HepG2 (cell line): ENCODE results near the gene SLC6A17. TPM values are rescaled to one million over a fixed set of nuclear protein-coding genes. Genes with fewer than 3 reads are reported as not detected.

Experiments
- ATAC-seq: fragments of 200-7000 bp; cut with Tn5 transposase; 3 replicates; pipeline ENCODE4 v1.9.1; 2020; ENCODE audit warnings: mild to moderate bottlenecking, moderate library complexity
- BruUV-seq: library from RNA; stranded (reverse); fragments of 400-500 nt; replicated peaks from 2 replicates; lab custom pipeline; 2021; lab: Mats Ljungman, UMichigan
- CTCF ChIA-PET: fragments of 300-600 bp; formaldehyde crosslinking; extraction: SDS; loops from one replicate; lab custom pipeline; 2021; ENCODE audit warnings: low total read pairs, inconsistent platforms, low intra/inter-chr PET ratio; lab: Yijun Ruan, JAX
- POLR2A ChIA-PET: fragments of 350-600 bp; sonication (Branson Sonifier 250); formaldehyde crosslinking; loops from one replicate; lab custom pipeline; 2020; ENCODE audit warnings: antibody characterized with exemption, inconsistent platforms; lab: Yijun Ruan, JAX
- DNase-seq: peaks from one replicate; pipeline ENCODE4 v3.0.0-alpha.2; 2015; ENCODE audit warnings: low spot score
- FAIRE-seq: peaks from 3 replicates; lab custom pipeline; 2011; peaks lifted over from hg19 to GRCh38; lab: Jason Lieb, UNC
- H2AFZ ChIP-seq: one replicate; pipeline ENCODE4 v1.6.1; 2011; ENCODE audit warnings: low read length, inconsistent platforms
- H3K27ac ChIP-seq: fragments of 300-600 bp; 3 replicates; pipeline ENCODE4 v1.8.0; 2011; ENCODE audit warnings: mixed run types, mild to moderate bottlenecking, mixed read lengths, low read length, inconsistent platforms; ENCODE audit not compliant: insufficient read depth; ENCODE audit errors: extremely low read length
- H3K27me3 ChIP-seq, 2 experiments: fragments of 200-600 bp in 1 of 2; 2 replicates in 1 of 2; 3 replicates in 1 of 2; pipeline versions ENCODE4 v1.6.0 to v1.8.0; 2011; ENCODE audit warnings: low read length in 2 of 2, mild to moderate bottlenecking in 2 of 2, moderate library complexity in 2 of 2, inconsistent platforms in 1 of 2; ENCODE audit not compliant: insufficient read depth in 2 of 2, control insufficient read depth in 1 of 2
- H3K36me3 ChIP-seq, 2 experiments: fragments of 200-600 bp in 1 of 2; replicated peaks in 1 of 2; 2 replicates in 1 of 2; 3 replicates in 1 of 2; pipeline versions ENCODE4 v1.5.1 to v1.8.0; 2011; ENCODE audit warnings: low read length in 2 of 2, inconsistent platforms in 1 of 2; ENCODE audit not compliant: insufficient read depth in 2 of 2, control insufficient read depth in 1 of 2
- H3K4me1 ChIP-seq: 2 replicates; pipeline ENCODE4 v1.5.1; 2012; ENCODE audit warnings: low read length, inconsistent platforms; ENCODE audit not compliant: insufficient read depth
- H3K4me2 ChIP-seq: 2 replicates; pipeline ENCODE4 v1.6.0; 2011; ENCODE audit warnings: low read depth, low read length, inconsistent platforms
- H3K4me3 ChIP-seq, 3 experiments: fragments of 200-600 bp in 1 of 3; sonication (generic), shearing (Covaris generic) in 1 of 3; replicated peaks in 1 of 3; 2 replicates each; pipeline ENCODE4 v1.5.1; 2011 to 2016; ENCODE audit warnings: low read length in 3 of 3, inconsistent platforms in 2 of 3, low read depth in 2 of 3, mild to moderate bottlenecking in 2 of 3, control low read depth in 1 of 3, mixed read lengths in 1 of 3; ENCODE audit not compliant: insufficient read depth in 1 of 3
- H3K79me2 ChIP-seq: one replicate; pipeline ENCODE4 v1.6.1; 2011; ENCODE audit warnings: low read length, inconsistent platforms; ENCODE audit not compliant: insufficient read depth
- H3K9ac ChIP-seq: 2 replicates; pipeline ENCODE4 v1.6.0; 2011; ENCODE audit warnings: mild to moderate bottlenecking, low read depth, low read length, inconsistent platforms; ENCODE audit not compliant: insufficient read depth
- H3K9me3 ChIP-seq: 2 replicates; pipeline ENCODE4 v1.5.1; 2012; ENCODE audit warnings: mild to moderate bottlenecking, low read length
- H4K20me1 ChIP-seq: 2 replicates; pipeline ENCODE4 v1.6.0; 2011; ENCODE audit warnings: inconsistent platforms, mild to moderate bottlenecking, low read length, moderate library complexity; ENCODE audit not compliant: insufficient read depth
- ARID5B ChIP-seq: IDR thresholded peaks from 2 replicates; pipeline ENCODE4 v1.4.0; 2020; ENCODE audit warnings: mild to moderate bottlenecking, missing genetic modification reagents
- GMEB2 ChIP-seq: IDR thresholded peaks from 2 replicates; pipeline ENCODE4 v1.6.1; 2016; ENCODE audit warnings: missing biosample characterization, missing genetic modification reagents, low read depth
- GZF1 ChIP-seq: sonication (generic); formaldehyde crosslinking; IDR thresholded peaks from 2 replicates; pipeline ENCODE4 v1.5.1; 2020; ENCODE audit warnings: mild to moderate bottlenecking, missing genetic modification reagents
- MXI1 ChIP-seq: IDR thresholded peaks from 3 replicates; pipeline ENCODE4 v1.6.1; 2012; ENCODE audit warnings: low read depth, low read length, inconsistent platforms, borderline replicate concordance
- NR0B2 ChIP-seq: sonication (generic); formaldehyde crosslinking; IDR thresholded peaks from 2 replicates; pipeline ENCODE4 v1.4.0; 2020; ENCODE audit warnings: mild to moderate bottlenecking, missing genetic modification reagents
- POLR2AphosphoS2 ChIP-seq: IDR thresholded peaks from 2 replicates; pipeline ENCODE4 v1.6.1; 2011; ENCODE audit warnings: low read depth, low read length, improper control_type of control experiment
- PPARG ChIP-seq: conservative IDR thresholded peaks from 2 replicates; pipeline ENCODE4 v1.6.1; 2016; ENCODE audit warnings: missing biosample characterization, missing genetic modification reagents
- TFAP4 ChIP-seq: sonication (generic); IDR thresholded peaks from 2 replicates; pipeline ENCODE4 v1.6.1; 2016; ENCODE audit warnings: low read depth, borderline replicate concordance
- ZBTB3 ChIP-seq: sonication (generic); formaldehyde crosslinking; IDR thresholded peaks from 2 replicates; pipeline ENCODE4 v1.4.0; 2020; ENCODE audit warnings: low read depth, mild to moderate bottlenecking, moderate library complexity, missing genetic modification reagents, borderline replicate concordance
- ZNF354B ChIP-seq: sonication (generic); formaldehyde crosslinking; IDR thresholded peaks from 2 replicates; pipeline ENCODE4 v1.8.0; 2022; ENCODE audit warnings: mild to moderate bottlenecking, missing genetic modification reagents
- ZNF713 ChIP-seq: sonication (generic); formaldehyde crosslinking; IDR thresholded peaks from 2 replicates; pipeline ENCODE4 v1.4.0; 2020; ENCODE audit warnings: mild to moderate bottlenecking, missing genetic modification reagents
- WGBS: methylation state at CpG from one replicate; pipeline ENCODE4 v1.1.6; 2017; ENCODE audit warnings: low lambda C conversion rate; 5-methylcytosine and 5-hydroxymethylcytosine counted together
- in situ Hi-C: cut with HindIII; loops from 2 replicates; pipeline ENCODE4 v1.10.0; 2017; ENCODE audit warnings: low pct_unique_long_range_greater_than_20kb; ENCODE audit not compliant: extremely low pct_ligation_motif_present
- intact Hi-C: fragments of 100-400 bp; cut with micrococcal nuclease; formaldehyde crosslinking; loops from one replicate; pipeline ENCODE4 v1.10.0; 2022; ENCODE audit not compliant: unreplicated experiment
- polyA plus RNA-seq, 8 experiments: library from polyadenylated mRNA; depleted of rRNA in 3 of 8; stranded (reverse) in 7 of 8; unstranded in 1 of 8; fragments of >200 nt; fragmentation: Illumina TruSeq in 4 of 8; extraction: Trizol in 4 of 8; gene quantifications; 2 replicates each; pipeline versions ENCODE4 v1.2.1 to v1.2.3, GENCODE V29; 2011 to 2016; ENCODE audit warnings: low read depth in 4 of 8, missing spikeins in 1 of 8, mixed read lengths in 1 of 8; ENCODE audit not compliant: insufficient read depth in 1 of 8
- total RNA-seq, 5 experiments: library from RNA; depleted of rRNA; stranded (reverse); fragments of >200 nt; fragmentation: Illumina TruSeq; extraction: Trizol; gene quantifications; 2 replicates each; pipeline ENCODE4 v1.2.3, GENCODE V29; 2016; ENCODE audit warnings: low read depth in 1 of 5

SLC6A17 gene
- total and polyA plus RNA-seq, 2 of the 13 experiments (the other 11 are each of a cell fraction or from before 2014, with no cell fraction given) = not detected

GRCh38 chr1:110223127-110223526, 72.8 kb downstream of the SLC6A17 start (continued):
- TF ChIP-seq GMEB2 (CRISPR knock-in tag) (no peak), GZF1 (CRISPR knock-in tag) (no peak), TFAP4 (no peak), ZNF354B (CRISPR knock-in tag) (no peak), ZNF713 (CRISPR knock-in tag) (no peak), POLR2AphosphoS2 (no peak), MXI1 (no peak)

- ChIA-PET CTCF (no interaction called here), POLR2A (no interaction called here)
- H3K36me3 ChIP-seq = no peaks in the 10 kb centered on the region
- H3K4me1 ChIP-seq = peaks cover 12% of the 10 kb centered on the region; the same call in 1 of the 2 replicates
- no peaks in the 10 kb centered on the region for H3K79me2 ChIP-seq
- no peak for DNase-seq
- H3K27ac ChIP-seq = no peak overlapping the region
- peaks cover 0 to 4% of the 10 kb centered on the region in 2 experiments; a peak in 2 of 5 replicates for H3K27me3 ChIP-seq
- H3K9ac ChIP-seq = no peak overlapping the region
- intact Hi-C loops (no loop called here), in situ Hi-C loops (no loop called here)
- BruUV-seq = no TSS peak
- TF ChIP-seq ARID5B (CRISPR knock-in tag) (no peak), PPARG (CRISPR knock-in tag) (no peak), NR0B2 (CRISPR knock-in tag) (no peak), ZBTB3 (CRISPR knock-in tag) (no peak)
- H3K4me3 ChIP-seq = no peak overlapping the region
- no peak overlapping the region for H3K4me2 ChIP-seq
- no peaks in the 10 kb centered on the region for H3K9me3 ChIP-seq
- H2AFZ ChIP-seq = no peak overlapping the region
- H4K20me1 ChIP-seq = no peaks in the 10 kb centered on the region
- FAIRE-seq = no peak
- ATAC-seq = no peak
- 81% methylated on average over 10 of the region's 17 CpGs for WGBS
Observed at GRCh38 chr1:110223581-110223980, 73.3 kb downstream of the SLC6A17 start.
